Loucy (cell line): ENCODE results near the gene PMAIP1.
"Not testable (repeated sequence)": the region's sequence is repeated elsewhere in the genome, so short reads cannot be mapped to it uniquely, and the experiment has no call there.

Experiments
- CTCF ChIP-seq: fragments of 200-600 bp; sonication (generic); conservative IDR thresholded peaks from 2 replicates; pipeline ENCODE4 v1.5.1; 2014; ENCODE audit warnings: mild to moderate bottlenecking, antibody characterized with exemption, low read length
- EZH2phosphoT487 ChIP-seq: fragments of 200-600 bp; IDR thresholded peaks from 2 replicates; pipeline ENCODE4 v1.6.1; 2018; ENCODE audit warnings: antibody characterized with exemption, mild to moderate bottlenecking, moderate library complexity, borderline replicate concordance

GRCh38 chr18:59853988-59854387, 45.8 kb upstream of the PMAIP1 start:
- TF ChIP-seq CTCF, EZH2phosphoT487: not testable (repeated sequence)
